Measurements from ENCODE around the gene ZNF236. TPM values are rescaled to one million over a fixed set of nuclear protein-coding genes. Genes with fewer than 3 reads are reported as not detected.

Gene ZNF236
- total RNA-seq = 13.6 and 14.7 TPM in 2 replicates
- 4.5 TPM in 2 replicates for polyA plus RNA-seq
- polyA plus RNA-seq (2011; cell fraction: cytosol; rRNA removed) = 3.3 and 3.5 TPM in 2 replicates
- polyA plus RNA-seq (2011; cell fraction: nucleus; rRNA removed) = 20.6 and 21.0 TPM in 2 replicates
- 3.5 and 4.1 TPM in 2 replicates for polyA plus RNA-seq (2012)
- polyA minus RNA-seq = 27.6 and 33.8 TPM in 2 replicates
- 19.8 TPM for polyA minus RNA-seq (2011; cell fraction: cytosol; rRNA and poly(A)+ RNA removed)
- polyA minus RNA-seq (2011; cell fraction: nucleus; rRNA and poly(A)+ RNA removed) = 75.0 and 107 TPM in 2 replicates
- Bru-seq, nascent RNA = percentile 76 among the genes with signal in this experiment
- BruChase-seq, experiment 1, labeled RNA remaining after a 6-hour chase = percentile 69 among the genes with signal in this experiment
- BruChase-seq, experiment 2, labeled RNA remaining after a 2-hour chase = percentile 70 among the genes with signal in this experiment
- long read RNA-seq, partial matches to known transcripts = 0 of 6 reads
- long read RNA-seq, other reads (novel, unspliced or antisense) = 6 of 6 reads

DNA sequence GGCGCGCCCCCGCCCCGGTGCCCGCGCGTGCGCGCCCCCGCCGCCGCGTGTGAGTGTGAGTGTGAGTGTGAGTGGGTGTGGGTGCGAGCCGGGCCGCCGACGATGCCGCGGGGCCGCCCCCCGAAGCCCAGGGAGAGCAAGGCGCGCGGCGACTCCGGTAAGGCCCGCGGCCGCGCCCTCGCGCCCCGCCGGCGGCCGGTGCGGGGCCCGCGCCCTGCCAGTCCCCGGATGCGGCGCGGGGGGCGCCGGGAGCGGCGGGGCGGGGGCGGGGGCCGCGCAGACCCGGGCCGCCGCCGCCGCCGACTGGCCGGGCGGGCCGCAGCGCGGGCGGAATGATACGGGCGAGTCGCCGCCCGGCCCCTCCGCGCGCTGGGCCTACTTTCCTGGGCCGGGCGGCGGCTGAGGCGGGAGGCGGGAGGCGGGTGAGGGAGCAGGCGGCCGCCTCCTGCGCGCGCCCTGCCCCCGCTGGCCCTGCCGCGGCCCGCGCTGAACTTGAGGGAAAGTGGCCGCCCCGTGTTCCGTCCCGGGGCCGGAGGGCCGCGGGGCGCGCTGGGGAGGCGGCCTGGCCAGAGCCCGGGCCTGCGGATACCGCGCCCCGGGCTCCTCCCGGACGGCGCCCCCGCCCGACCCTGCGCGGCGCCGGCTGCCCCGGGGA, at the start of gene ZNF236:
Gene ZNF236 (plus strand): TSS at position 52 of the 655 bp plus-strand sequence. CDS start 51 bp downstream, at position 103.
- ChIA-PET POLR2A (no interaction called here), CTCF (interaction anchor here (9.9 kb wide), 1 partner anchor 20 kb away, joined by 91 read pairs; no protein-coding TSS in a partner anchor)
- Histone ChIP-seq H4K20me1 (replicated peaks; ENCODE audit: control insufficient read depth, extremely low read depth, insufficient read depth, low read length) (no peaks in the 10 kb centered on the region), H3K4me2 (ENCODE audit: insufficient read depth, low read length) (peak within 1 kb of the TSS; percentile 76), H3K27ac (ENCODE audit: insufficient read depth, low read depth, low read length) (peak within 1 kb of the TSS; percentile 63), H3K36me3 (ENCODE audit: control insufficient read depth in 2 of 2, extremely low read depth in 1 of 2, insufficient read depth in 2 of 2, low read length in 2 of 2) (no peaks in the 10 kb centered on the region), H3K4me3 (replicated peaks in 1 of 3; ENCODE audit: insufficient read depth in 1 of 3, low read depth in 1 of 3, low read length in 3 of 3) (peak within 1 kb of the TSS; percentile 54 to 98 (median 75)), H2AFZ (ENCODE audit: low read depth, low read length) (peak within 1 kb of the TSS; percentile 72), H3K79me2 (ENCODE audit: control insufficient read depth, insufficient read depth, low read length) (peaks cover 67% of the 10 kb centered on the region), H3K4me1 (ENCODE audit: control insufficient read depth, extremely low read depth, insufficient read depth, low read length) (peaks cover 25% of the 10 kb centered on the region), H3K9ac (replicated peaks; ENCODE audit: extremely low read depth, insufficient read depth, low read length) (peak within 1 kb of the TSS; percentile 69), H3K9me3 (replicated peaks; ENCODE audit: control insufficient read depth, insufficient read depth, low read length) (no peaks in the 10 kb centered on the region), H3K27me3 (ENCODE audit: control insufficient read depth in 2 of 2, insufficient read depth in 2 of 2, low read length in 2 of 2) (no peaks in the 10 kb centered on the region), H3K9me1 (replicated peaks; ENCODE audit: control insufficient read depth, extremely low read depth, insufficient read depth, low read length) (no peaks in the 10 kb centered on the region)
- FAIRE-seq (no peak), DNase-seq (ENCODE audit: low read depth, low spot score) (peak; percentile 44)
- intact Hi-C loops (cut with micrococcal nuclease) (loop anchor here (1.0 to 10.0 kb wide), 6 partner anchors 17 to 370 kb away; no protein-coding TSS in a partner anchor), dilution Hi-C loops (cut with MboI; ENCODE audit: extremely low pct_ligation_motif_present, low sequenced_read_pairs) (no loop called here)
- no TSS peak for BruUV-seq (replicated peaks)
- TF ChIP-seq POLR2A (IDR thresholded peaks at IDR 0.05; ENCODE audit: low read depth, low read length) (peak; percentile 73), JUN (IDR thresholded peaks at IDR 0.05; ENCODE audit: borderline replicate concordance, insufficient read depth, insufficient read length, low read depth) (no peak), POLR2AphosphoS5 (IDR thresholded peaks at IDR 0.05; ENCODE audit: insufficient read depth, low read depth, low read length) (peak; percentile 93), EZH2 (IDR thresholded peaks at IDR 0.05; ENCODE audit: borderline replicate concordance, low read depth, low read length, severe bottlenecking) (no peak), FOS (IDR thresholded peaks at IDR 0.05; ENCODE audit: borderline replicate concordance, insufficient read depth, low read length) (no peak), GATA2 (IDR thresholded peaks at IDR 0.05; ENCODE audit: insufficient read depth, insufficient read length, low read depth, low read length) (no peak), MYC (IDR thresholded peaks at IDR 0.05; ENCODE audit: low read depth, low read length) (no peak)
- TF ChIP-seq, protein P1, sequence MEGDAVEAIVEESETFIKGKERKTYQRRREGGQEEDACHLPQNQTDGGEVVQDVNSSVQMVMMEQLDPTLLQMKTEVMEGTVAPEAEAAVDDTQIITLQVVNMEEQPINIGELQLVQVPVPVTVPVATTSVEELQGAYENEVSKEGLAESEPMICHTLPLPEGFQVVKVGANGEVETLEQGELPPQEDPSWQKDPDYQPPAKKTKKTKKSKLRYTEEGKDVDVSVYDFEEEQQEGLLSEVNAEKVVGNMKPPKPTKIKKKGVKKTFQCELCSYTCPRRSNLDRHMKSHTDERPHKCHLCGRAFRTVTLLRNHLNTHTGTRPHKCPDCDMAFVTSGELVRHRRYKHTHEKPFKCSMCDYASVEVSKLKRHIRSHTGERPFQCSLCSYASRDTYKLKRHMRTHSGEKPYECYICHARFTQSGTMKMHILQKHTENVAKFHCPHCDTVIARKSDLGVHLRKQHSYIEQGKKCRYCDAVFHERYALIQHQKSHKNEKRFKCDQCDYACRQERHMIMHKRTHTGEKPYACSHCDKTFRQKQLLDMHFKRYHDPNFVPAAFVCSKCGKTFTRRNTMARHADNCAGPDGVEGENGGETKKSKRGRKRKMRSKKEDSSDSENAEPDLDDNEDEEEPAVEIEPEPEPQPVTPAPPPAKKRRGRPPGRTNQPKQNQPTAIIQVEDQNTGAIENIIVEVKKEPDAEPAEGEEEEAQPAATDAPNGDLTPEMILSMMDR (IDR thresholded peaks at IDR 0.05; ENCODE audit: extremely low read depth in 1 of 2, insufficient read depth in 1 of 2, low read depth in 1 of 2, low read length in 2 of 2) = no peak
- TF ChIP-seq, protein P2, sequence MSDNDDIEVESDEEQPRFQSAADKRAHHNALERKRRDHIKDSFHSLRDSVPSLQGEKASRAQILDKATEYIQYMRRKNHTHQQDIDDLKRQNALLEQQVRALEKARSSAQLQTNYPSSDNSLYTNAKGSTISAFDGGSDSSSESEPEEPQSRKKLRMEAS (IDR thresholded peaks at IDR 0.05; ENCODE audit: insufficient read depth, insufficient read length) = no peak

All from endothelial cell of umbilical vein (primary cell).